ENCODE measurements around the gene ZGLP1.

Gene ZGLP1

DNA sequence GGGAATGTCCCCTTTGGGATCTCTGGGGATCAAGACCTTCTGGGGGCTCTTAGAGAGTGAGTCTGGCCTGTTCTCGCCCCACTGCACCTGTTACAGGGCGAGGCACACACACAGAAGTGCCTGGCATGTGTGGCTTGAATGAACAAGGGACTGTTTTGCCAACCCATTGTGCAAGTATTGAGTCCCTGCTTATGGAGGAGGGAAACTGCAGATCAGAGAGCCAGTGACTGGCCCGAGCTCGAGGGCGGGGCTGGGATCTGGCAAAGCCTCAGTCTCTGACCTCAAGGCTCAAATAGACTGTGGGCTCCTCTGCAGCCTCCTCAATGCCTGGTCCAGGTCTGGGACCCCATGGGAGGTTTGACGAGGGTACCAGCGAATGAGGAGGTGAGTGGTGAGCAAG, 18.2 kb upstream of the ZGLP1 start:
- no peak for DNase-seq (ENCODE audit: low read depth in 2 of 2)

DNA sequence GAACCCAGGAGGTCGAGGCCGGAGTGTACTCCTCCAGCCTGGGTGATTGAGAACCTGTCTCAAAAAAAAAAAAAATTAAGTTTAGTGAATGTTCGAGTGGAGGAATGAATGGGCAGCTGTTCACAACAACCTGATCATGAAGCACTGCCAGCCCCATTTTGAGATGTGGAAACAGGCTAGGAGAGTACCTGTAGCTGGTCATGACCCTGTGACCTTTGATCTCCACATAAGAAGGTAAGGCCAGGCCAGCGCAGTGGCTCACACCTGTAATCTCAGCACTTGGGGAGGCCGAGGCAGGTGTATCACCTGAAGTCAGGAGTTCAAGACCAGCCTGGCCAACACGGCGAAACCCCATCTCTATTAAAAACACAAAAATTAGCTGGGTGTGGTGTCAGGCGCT, 16.1 kb upstream of the ZGLP1 start:
- DNase-seq (ENCODE audit: low read depth in 2 of 2) = no peak

DNA sequence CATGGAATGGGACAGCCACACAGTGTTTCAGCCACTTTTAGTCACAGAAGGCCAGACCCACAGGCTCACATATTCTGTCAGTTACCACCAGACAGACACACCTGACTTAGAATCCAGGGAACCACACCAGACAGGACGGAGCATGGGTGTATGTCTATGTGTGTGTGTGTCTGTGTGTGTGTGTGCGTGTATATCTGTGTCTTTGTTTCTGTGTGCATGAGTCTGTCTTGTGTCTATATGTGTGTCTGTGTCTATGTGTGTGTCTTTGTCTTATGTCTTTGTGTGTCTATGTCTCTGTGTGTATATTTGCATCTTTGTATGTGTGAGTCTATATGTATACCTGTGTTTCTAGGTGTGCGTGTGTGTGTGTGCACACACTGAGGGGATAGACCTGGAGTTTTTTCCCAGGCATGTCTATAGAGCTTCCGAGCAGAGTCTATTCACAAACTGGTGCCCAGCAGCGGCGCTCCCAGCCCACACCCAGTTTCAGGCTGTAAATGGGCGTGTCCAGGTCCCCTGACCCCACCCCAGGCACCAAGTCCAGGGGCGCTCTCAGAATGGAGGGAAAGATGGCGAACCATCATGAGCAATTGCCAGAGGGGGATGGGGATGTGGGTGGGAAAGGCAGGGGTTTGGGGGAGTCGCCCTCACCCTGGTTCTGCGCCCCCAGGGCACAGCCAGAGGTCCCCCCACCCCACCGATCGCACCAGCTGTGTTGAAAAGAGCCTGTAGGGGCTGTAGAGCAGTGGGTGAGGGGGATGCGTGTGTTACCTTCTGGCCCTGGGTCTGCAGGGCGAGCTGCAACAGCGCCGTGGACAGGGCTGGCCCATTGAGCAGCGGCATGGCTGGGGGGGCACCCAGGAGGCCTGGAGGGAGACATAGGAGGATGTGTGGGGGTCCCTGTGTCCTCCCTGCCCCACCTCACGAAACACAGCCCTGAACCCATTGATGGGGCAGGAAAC, 12.5 kb upstream of the ZGLP1 start:
- no peak for DNase-seq (ENCODE audit: low read depth in 2 of 2)

DNA sequence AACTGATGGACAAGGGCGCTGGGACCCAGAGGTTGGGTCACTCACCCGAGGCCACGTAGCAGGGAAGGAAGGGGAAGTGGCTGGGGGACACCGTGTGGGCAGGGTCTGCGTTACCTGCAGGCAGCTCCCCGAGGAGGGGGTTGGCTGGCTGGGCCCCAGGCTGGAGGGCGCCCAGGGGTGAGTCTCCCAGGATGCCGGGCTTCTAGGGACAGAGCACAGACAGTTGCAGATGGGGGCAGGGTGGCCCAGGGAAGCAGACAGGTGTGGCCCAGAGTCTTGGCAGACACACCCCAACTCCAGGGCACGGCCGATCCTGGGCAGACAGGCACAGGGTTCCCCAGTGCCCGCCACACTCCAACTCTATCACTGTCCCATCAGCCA, 11.8 kb upstream of the ZGLP1 start:
- no peak for DNase-seq (ENCODE audit: low read depth in 2 of 2)

DNA sequence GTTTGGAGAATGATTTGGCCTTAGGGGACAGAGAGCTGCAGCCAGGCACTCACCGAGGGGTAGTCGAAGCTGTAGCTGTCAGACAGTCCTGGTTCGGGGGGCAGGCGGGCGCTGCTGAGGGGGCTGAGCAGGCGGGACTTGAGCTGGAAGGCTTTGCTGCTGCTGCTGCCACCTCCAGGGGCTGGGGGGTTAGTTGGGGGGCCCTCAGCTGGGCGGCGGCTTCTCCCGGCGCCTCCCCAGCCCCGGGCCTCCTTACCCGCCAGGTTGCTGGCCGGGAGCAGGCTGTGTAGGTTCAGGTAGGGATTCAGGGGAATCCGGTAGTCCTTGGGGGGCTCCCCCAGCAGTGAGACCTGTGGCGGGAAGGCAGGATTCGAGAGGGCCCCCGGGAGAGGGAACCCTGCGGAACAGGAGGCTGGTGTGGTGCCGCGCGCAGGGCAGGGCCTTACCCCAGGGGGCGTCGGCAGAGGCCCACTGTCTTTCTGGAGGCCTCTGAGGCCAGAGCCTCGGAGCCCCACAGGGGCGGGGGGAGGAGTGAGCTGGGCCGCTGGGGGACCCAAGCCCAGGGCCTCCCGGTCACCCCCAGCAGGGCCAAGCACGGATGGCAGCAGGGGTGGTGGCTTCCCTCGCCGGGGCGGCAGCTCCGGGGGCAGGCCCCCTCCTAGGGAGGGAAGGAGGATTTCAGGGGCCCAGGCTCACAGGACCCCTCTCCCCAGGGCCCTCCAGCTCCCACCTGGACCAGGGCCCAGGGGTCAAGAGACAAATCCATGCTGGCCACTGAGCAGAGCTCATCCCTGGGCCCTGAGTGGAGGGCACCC, 11.2 kb upstream of the ZGLP1 start:
- no peak for DNase-seq (ENCODE audit: low read depth in 2 of 2)

DNA sequence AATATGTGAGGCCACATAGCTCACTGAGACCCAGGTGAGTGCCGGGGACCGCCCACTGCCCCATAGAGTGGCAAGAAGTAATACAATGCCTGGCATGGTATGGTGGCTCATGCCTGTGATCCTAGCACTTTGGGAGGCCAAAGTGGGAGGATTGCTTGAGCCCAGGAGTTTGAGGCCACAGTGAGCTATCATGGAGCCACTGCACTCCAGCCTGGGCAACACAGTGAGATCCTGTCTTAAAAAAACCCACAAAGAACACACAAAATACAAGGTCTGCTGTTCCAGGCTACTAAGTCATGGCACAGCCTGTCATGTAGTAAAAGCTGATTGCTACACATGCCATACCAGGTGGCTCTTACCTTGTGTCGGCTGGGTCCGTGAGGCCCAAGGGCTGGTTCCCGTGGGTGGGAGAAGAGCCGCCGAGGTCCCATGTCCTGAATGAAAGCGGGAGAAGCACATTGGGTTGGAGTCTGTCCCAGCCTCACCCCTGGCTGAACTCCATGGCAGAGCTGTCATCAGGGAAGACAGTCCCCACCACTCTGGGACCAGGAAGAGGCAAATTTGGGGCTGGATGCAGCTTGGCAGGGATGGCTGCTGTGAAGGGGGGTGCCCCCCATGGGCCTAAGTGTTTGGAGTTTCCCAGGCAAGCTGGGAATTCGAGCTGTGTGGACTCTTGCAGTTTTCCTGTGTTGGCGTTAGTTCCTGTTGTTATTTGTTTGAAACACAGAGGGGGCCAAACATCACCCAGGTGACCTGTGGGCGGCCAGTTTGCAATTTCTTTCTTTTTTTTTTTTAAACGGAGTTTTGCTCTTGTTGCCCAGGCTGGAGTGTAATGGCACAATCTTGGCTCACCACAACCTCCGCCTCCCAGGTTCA, 9.4 kb upstream of the ZGLP1 start:
- DNase-seq (ENCODE audit: low read depth in 2 of 2) = no peak

DNA sequence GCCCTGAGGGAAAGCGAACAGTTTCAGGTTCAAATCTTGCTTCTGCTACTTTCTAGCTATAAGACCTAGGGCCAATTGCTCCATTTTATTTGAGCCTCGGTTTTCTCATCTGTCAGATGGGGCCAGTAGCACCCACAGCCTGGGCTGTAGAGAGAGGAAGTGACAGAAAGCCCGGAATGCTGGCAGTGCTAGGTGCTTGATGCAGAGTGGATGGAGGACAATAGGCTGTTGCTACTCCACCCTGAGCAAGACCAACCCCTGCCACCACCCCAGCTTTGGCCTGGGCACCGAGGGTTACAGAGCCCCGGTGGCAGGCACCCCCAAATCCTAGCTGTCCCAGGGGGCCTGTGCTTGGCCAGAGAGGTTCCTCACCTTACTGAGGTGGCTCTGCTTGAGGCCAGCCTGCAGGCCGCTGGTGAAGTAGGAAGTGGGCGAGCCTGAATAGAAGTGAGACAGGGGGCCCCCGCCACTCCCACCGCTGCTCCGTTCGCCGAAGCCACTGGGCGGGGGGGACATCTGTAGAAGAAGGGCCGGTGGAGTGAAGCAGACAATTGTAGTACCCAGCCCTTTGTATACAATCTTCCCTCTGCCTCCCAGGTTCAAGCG, 8.3 kb upstream of the ZGLP1 start:
- DNase-seq (ENCODE audit: low read depth in 2 of 2) = no peak

DNA sequence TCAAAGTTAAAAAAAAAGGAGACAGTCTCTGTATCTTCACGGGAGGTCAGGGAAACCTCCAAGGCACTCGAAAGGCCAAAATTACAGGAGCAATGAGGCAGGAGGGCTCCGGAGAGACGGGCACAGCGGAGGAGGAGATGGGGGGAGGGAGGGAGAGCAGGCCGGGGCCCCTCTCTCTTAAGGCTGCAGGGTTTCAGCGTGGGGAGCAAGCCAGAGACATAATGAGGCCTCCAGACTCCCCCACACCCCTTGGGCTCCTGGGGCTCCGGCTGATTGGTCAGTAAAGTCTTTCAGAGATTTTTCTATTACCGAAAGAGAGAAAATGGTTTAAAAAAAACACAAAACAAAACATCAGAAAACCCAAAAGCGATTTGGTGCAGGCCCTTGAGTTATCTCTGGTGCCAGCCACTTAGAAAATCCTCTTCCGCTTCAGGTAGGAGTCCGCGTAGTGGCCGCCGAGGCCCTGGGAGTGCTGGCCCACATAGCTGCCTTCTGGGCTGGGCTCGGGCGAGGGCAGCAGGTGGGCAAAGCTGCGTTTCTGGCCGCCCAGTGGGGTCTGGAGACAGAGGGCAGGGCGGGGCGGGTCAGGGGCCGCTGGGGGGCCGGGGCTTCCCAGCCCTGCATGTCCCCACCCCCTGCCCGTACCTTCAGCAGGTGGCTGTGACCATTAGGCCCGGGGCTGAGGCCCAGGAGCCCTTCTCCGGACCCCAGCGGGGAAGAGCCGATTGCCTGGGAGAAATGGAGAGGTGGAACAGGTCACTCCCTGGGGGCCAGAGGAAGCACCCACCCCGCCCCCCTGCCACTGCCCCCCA, 7.6 kb upstream of the ZGLP1 start:
- DNase-seq (ENCODE audit: low read depth in 2 of 2) = no peak

DNA sequence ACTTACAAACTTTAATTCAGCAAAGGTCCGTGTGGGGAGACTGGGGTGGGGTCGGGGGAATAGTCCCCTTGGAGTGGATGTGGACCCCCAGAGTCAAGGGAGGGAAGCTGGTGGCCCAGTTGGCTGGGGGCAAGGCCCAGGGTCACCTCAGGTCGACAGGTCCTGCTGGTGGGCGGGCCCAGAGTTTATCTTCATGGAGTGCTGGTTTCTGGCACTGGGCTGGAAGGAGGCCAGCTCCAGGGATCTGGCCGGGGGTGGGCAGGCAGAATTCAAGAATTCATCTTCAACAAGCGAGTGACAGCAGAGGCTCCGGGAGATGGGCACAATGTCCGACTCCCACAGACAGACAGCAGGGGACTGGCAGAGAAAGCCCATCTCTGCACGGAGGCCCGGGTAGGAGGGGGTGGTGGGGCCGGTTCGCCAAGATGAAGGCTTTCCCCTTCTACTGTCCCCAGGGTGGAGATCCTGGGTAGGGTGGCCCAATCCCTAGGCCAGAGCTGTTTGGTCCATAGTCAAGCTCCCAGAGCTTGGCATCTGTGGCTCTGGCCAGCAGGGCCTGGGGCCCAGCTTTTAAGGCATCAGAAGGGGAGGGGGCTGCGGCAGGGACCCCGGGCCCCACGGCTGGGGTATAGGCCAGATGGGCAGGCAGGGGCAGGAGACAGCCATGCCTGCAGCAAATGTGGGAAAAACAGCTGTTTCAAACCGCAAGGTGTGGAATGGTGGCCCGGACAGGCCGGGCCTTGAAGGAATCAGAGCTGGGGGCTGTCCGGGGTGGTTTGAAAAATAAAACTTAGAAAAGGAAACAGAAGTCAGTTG, 6.8 kb upstream of the ZGLP1 start:
- DNase-seq (ENCODE audit: low read depth in 2 of 2) = no peak

DNA sequence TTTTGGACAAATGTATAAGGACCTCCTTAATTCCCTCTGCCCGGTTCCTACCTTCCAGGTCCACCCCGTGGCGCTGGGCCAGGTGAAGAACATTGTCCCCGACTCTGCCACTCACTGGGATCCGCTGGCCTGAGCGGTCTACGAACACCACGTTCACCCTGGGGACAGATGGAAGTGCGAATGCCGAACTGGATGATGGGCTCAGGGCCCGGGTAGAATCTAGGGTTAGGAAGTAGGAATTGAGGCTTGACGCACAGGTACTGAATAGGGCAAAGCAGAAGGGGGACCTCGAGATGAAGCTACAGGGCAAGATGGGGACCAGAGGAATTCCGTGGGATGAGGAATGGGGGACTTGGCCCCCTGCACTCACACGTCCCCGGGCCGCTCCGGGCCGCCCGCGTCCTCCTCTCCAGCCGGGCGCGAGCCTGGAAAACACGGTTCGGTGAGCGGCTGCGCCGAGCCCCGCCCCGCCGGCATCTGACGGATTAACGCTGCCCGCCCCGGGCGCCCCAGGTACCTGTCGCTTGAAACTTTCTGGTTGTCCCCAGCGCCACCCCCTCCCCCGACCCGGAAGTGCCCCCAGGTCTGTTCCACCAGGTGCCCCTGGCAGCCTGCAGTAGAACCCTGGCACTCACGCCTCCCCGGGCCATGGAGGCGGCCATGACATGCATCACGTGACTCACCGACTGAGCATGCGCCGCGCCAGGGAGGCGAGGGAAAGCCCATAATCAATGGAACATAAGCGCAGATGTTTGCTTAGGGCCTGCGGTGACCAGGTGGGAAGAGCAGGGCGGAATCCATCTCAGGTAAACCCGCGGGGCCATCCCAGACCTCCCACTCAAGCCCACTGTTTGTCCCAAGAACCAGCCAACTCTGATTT, 6.0 kb upstream of the ZGLP1 start, which contains the start of gene FDX2:
TSS of gene FDX2 (minus strand) at position 681 of the 880 bp plus-strand sequence. CDS start at position 662, 19 bp downstream.
- DNase-seq (ENCODE audit: low read depth in 2 of 2) = peak; percentile 84 to 91

DNA sequence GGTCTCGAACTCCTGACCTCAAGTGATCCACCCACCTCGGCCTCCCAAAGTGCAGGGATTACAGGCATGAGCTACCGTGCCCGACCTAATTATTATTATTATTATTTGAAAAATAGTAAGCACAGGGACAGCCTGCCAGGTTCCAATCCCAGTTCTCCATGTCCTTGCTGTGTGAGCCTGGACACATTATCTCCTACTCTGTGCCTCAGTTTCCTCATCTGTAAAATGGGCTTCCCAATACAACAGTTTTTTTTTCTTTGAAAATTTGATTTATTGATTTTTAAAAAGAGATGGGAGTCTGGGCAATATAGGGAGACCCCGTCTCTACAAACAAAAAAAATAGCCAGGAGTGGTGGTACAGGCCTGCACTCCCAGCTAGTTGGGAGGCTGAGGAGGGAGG, 3.3 kb downstream of the ZGLP1 start:
- no peak for DNase-seq (ENCODE audit: low read depth in 2 of 2)

DNA sequence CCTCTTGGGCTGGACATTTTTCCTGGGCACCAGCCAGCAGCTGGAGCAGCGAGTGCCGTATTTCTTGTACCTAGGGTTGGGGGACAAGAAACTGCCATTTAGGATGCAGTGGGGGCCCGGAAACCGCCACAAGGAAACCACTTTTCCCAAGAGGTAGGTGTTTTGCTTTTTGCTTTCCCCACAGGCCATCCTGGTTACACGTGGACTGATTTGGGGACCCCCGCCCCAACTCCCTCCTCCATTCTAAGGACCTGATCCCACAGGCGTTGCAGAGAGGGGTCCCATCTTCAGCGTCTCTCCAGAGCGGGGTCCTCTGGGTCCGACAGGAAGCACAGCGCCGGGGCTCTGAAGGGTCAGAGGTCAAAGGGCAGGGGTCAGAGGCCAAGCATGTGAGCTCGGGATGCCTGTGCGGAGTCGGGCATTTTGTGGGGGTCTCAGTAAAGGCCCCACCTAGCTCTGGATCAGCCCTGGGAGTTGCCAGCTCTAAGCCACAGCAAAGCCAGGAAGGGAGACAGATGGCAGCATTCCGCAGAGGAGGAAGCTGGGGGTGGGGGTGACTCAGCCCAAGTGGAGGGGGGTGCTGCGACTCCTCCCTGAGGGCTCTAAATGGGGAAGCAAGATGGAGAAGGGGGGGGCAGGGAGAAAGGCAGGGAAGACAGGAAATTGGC, 4.3 kb downstream of the ZGLP1 start:
- no peak for DNase-seq (ENCODE audit: low read depth in 2 of 2)

DNA sequence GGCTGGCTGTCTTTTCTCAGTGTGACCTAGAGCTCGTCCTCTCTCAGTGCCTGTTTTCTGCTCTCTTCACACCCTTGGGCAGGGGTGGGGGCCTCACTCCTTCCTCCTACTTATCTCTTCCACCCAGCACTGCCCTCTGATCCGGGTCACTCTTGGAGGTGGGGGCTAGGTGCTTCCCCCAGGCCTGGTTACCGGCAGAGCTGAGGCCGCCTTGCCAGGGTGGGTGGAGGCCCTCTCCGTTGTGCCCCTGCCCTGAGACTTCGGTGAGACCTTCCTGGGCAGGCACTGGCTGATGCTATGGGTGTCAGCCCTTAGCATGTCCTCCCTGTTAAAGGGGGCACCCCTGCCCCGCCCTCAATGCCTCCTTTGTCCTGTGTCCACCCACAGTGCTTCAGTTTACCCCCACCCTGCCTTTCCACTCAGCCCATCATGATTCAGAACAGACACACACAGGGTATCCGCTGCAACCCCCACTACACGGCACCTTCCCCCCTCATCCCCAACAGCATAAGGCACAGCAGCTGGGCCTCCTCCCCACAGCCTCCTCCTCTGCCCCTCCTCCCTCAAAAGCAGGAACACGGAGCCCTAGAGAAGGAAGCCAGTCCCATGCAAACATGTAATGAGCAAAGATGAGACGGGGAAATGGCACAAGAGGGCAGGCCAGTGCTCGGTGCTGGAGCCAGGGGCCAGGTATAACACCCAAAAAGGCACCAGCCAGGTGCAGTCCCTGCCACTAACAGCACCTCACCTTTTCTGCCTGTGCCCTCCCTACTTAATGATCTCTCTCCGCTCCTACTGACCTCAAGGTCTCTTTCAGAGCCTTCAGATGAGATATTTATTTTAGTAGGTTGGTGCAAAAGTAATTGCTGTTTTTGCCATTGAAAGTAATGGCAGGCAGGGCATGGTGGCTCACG, 9.8 kb downstream of the ZGLP1 start:
- DNase-seq (ENCODE audit: low read depth in 2 of 2) = no peak

DNA sequence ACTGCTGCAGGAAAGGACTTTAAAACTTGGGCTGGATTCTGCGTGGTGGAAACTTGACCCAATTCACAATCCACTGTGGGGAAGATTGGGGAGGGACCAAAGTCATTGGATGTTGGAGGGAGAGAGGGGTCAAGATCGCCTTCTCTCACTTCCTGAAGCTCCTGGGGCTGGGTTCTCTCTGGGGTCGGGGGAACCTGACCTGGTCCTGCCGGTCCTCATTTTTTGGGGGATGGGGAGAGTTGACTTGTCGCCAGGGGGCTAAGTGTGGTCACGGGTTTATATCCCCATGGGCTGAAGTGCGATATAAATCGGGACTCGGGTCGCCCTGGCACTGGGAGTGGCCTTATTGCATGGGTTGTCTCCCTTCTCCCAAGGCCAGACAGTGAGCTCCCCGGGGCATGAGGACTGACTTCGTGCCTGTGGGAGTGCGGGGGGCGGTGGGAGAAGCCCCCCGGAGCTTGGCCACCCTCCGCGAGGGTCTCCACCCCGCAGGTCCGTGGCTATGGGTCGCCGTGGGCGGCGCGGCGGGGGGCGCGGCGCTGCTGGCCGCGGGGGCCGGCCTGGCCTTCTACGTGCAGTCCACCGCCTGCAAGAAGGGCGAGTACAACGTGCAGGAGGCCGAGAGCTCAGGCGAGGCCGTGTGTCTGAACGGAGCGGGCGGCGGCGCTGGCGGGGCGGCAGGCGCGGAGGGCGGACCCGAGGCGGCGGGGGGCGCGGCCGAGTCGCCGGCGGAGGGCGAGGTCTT, 13.6 kb downstream of the ZGLP1 start:
- DNase-seq (ENCODE audit: low read depth in 2 of 2) = no peak

DNA sequence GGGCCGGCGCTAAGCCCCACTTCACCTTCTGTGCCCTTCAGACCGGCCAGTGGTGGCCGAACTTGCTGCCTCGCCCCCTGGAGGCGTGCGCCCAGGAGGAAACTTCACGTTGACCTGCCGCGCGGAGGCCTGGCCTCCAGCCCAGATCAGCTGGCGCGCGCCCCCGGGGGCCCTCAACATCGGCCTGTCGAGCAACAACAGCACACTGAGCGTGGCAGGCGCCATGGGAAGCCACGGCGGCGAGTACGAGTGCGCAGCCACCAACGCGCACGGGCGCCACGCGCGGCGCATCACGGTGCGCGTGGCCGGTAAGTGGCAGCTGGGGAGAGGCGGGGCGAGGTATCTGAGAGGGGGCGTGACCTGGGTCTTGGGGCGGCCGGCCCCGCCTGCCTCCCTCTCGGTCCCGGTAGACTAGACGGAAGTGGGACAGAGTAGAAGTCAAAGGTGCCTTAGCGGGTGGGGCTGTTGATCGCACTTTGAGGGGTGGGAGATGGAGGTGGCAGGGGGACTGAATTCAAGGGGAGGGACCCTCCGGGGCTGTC, 14.2 kb downstream of the ZGLP1 start:
- no peak for DNase-seq (ENCODE audit: low read depth in 2 of 2)

DNA sequence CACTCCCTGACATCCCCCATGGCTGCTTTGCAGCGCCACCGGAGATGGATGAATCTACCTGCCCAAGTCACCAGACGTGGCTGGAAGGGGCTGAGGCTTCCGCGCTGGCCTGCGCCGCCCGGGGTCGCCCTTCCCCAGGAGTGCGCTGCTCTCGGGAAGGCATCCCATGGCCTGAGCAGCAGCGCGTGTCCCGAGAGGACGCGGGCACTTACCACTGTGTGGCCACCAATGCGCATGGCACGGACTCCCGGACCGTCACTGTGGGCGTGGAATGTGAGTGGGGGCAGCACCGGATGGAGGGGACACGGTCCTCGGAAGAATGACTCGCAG, 15.3 kb downstream of the ZGLP1 start:
- DNase-seq (ENCODE audit: low read depth in 2 of 2) = no peak
